ENCODE data around the gene KCNG2.

DNA sequence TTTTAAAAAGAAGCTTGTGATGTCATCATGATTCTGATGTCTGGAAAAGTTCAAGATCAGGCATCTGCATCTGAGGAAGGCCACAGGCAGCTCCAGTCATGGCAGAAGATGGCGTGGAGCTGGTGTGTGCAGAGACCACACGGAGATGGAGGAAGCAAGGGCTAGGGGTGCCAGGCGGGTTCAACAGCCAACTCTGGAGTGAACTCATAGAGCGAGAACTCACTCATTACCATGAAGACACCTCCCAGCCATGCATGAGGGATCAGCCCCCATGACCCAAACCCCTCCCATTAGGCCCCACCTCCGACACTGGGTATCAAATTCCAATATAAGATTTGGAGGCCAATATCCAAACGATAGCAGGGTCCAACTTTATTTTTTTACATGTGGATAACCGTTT lies 61.6 kb downstream of the KCNG2 start:
- TF ChIP-seq EZH2 (IDR thresholded peaks at IDR 0.05; ENCODE audit: borderline replicate concordance): no peak
- TF ChIP-seq, protein P1, sequence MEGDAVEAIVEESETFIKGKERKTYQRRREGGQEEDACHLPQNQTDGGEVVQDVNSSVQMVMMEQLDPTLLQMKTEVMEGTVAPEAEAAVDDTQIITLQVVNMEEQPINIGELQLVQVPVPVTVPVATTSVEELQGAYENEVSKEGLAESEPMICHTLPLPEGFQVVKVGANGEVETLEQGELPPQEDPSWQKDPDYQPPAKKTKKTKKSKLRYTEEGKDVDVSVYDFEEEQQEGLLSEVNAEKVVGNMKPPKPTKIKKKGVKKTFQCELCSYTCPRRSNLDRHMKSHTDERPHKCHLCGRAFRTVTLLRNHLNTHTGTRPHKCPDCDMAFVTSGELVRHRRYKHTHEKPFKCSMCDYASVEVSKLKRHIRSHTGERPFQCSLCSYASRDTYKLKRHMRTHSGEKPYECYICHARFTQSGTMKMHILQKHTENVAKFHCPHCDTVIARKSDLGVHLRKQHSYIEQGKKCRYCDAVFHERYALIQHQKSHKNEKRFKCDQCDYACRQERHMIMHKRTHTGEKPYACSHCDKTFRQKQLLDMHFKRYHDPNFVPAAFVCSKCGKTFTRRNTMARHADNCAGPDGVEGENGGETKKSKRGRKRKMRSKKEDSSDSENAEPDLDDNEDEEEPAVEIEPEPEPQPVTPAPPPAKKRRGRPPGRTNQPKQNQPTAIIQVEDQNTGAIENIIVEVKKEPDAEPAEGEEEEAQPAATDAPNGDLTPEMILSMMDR (IDR thresholded peaks at IDR 0.05; ENCODE audit: poor library complexity): no peak
